A375 (cell line): Measurements from ENCODE around the gene KCNJ18. TPM values are rescaled to one million over a fixed set of nuclear protein-coding genes. Genes with fewer than 3 reads are reported as not detected.

Experiments used
- total RNA-seq: library from RNA; depleted of rRNA; stranded (reverse); fragments of >200 nt; shearing (Covaris generic); gene quantifications from 2 replicates; pipeline ENCODE4 v1.2.3, GENCODE V29; 2014; rRNA removed

KCNJ18 gene
- total RNA-seq, result 0.08 TPM in 1 of 2 replicates, not detected in the other

GRCh38 chr17:21691883-21692703 lies at the start of gene KCNJ18:
KCNJ18 (plus strand) TSS chr17:21692523; CDS start chr17:21702787, 10,264 bp downstream.

